Ishikawa (cell line): ENCODE measurements around the gene AHI1.
A peak's percentile ranks its signal among the peaks of the same experiment; 100 is the strongest.

ENCODE experiments used
- CEBPB ChIP-seq: IDR thresholded peaks from 2 replicates; pipeline ENCODE4 v1.6.1; 2012
- RAD21 ChIP-seq: IDR thresholded peaks from 2 replicates; pipeline ENCODE4 v1.6.1; 2012; ENCODE audit warnings: low read depth
- TAF1 ChIP-seq: IDR thresholded peaks from 2 replicates; pipeline ENCODE4 v1.6.1; 2012; ENCODE audit warnings: low read depth, mild to moderate bottlenecking
- TCF12 ChIP-seq: IDR thresholded peaks from 2 replicates; pipeline ENCODE4 v1.6.1; 2012; ENCODE audit warnings: low read depth
- USF1 ChIP-seq: IDR thresholded peaks from 2 replicates; pipeline ENCODE4 v1.6.1; 2012
- YY1 ChIP-seq: IDR thresholded peaks from 2 replicates; pipeline ENCODE4 v1.6.1; 2012; ENCODE audit warnings: low read depth
- TF ChIP-seq, protein P1 (sequence below): IDR thresholded peaks from 2 replicates; pipeline ENCODE4 v1.6.1; 2012; ENCODE audit warnings: low read depth, mild to moderate bottlenecking

DNA sequence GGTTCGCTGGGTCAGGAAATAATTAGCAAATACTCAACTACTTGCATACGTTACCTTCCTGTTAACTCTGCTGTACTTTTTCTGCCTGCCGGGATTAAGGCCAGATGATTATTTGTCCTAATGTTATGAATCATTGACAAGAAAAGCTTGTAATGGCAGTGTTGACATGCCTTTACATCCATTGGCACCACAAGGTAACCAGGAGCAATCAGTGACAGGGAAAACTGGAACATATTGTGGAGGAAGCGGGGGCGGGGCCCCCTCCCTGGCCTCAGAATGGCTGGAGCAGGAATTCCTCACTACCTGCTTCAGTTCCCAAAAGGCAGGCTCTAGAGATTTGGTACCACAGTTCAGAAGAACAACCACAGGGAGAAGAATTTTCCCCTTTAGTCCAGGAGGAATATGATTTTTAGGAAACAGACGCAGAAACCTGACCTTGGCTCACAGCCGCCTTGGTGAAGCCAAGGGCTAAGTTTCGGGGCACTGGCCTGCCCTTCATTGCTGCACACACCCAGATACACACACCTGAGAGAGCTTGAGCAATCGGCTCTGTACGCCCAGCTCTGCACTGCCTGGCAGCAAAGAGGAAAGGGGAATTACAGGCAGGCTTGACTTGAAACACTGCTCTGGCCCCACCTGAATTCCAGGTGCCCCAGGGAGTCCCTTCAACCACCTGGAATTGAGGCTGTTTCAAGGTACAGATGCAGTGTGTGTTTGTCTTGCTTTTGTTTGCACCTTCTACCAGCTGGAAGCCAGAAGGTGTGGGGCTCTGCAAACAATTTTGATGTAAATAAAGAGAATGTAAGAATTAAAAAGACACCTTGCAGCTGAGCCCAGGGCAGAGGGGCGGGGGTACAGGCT lies 226.6 kb downstream of the AHI1 start:
- TF ChIP-seq TCF12 (peak; percentile 72), CEBPB (peak; percentile 88), TAF1 (no peak), YY1 (no peak), USF1 (no peak), RAD21 (no peak)
- TF ChIP-seq, protein P1, sequence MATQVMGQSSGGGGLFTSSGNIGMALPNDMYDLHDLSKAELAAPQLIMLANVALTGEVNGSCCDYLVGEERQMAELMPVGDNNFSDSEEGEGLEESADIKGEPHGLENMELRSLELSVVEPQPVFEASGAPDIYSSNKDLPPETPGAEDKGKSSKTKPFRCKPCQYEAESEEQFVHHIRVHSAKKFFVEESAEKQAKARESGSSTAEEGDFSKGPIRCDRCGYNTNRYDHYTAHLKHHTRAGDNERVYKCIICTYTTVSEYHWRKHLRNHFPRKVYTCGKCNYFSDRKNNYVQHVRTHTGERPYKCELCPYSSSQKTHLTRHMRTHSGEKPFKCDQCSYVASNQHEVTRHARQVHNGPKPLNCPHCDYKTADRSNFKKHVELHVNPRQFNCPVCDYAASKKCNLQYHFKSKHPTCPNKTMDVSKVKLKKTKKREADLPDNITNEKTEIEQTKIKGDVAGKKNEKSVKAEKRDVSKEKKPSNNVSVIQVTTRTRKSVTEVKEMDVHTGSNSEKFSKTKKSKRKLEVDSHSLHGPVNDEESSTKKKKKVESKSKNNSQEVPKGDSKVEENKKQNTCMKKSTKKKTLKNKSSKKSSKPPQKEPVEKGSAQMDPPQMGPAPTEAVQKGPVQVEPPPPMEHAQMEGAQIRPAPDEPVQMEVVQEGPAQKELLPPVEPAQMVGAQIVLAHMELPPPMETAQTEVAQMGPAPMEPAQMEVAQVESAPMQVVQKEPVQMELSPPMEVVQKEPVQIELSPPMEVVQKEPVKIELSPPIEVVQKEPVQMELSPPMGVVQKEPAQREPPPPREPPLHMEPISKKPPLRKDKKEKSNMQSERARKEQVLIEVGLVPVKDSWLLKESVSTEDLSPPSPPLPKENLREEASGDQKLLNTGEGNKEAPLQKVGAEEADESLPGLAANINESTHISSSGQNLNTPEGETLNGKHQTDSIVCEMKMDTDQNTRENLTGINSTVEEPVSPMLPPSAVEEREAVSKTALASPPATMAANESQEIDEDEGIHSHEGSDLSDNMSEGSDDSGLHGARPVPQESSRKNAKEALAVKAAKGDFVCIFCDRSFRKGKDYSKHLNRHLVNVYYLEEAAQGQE = no peak
